Suprapubic skin (tissue), 4 donors: ENCODE data around the gene DSCAML1. TPM values are rescaled to one million over a fixed set of nuclear protein-coding genes. Genes with fewer than 3 reads are reported as not detected.

ENCODE experiments used
- DNase-seq, 2 donors: peaks; one replicate each; pipeline ENCODE4 v3.0.0-alpha.2; 2019; ENCODE audit warnings: low spot score in 2 of 2
- H3K27ac ChIP-seq: fragments of 200-600 bp; sonication (generic); one replicate; pipeline ENCODE4 v1.5.1; 2019
- H3K27me3 ChIP-seq: fragments of 200-600 bp; sonication (generic); one replicate; pipeline ENCODE4 v1.5.1; 2019
- H3K36me3 ChIP-seq: fragments of 200-600 bp; sonication (generic); one replicate; pipeline ENCODE4 v1.5.1; 2019
- H3K4me1 ChIP-seq: fragments of 200-600 bp; sonication (generic); one replicate; pipeline ENCODE4 v1.5.1; 2019
- H3K4me3 ChIP-seq: fragments of 200-600 bp; sonication (generic); one replicate; pipeline ENCODE4 v1.5.1; 2019; ENCODE audit warnings: mild to moderate bottlenecking
- H3K9me3 ChIP-seq: fragments of 200-600 bp; sonication (generic); one replicate; pipeline ENCODE4 v1.5.1; 2019
- EP300 ChIP-seq: sonication (generic); formaldehyde crosslinking; IDR thresholded peaks from one replicate; pipeline ENCODE4 v1.6.1; 2017; ENCODE audit warnings: antibody characterized with exemption
- POLR2A ChIP-seq, 2 donors: fragments of 450-650 bp; IDR thresholded peaks; one replicate each; pipeline ENCODE4 v1.6.1; 2017; ENCODE audit warnings: antibody characterized with exemption in 2 of 2, mild to moderate bottlenecking in 2 of 2, moderate library complexity in 2 of 2
- POLR2AphosphoS5 ChIP-seq, 3 donors: sonication (generic); formaldehyde crosslinking; IDR thresholded peaks; one replicate each; pipeline ENCODE4 v1.6.1; 2017; ENCODE audit warnings: antibody characterized with exemption in 3 of 3
- WGBS: methylation state at CpG from one replicate; pipeline ENCODE4 v1.1.5; 2018; 5-methylcytosine and 5-hydroxymethylcytosine counted together
- total RNA-seq, 4 donors: library from RNA; depleted of rRNA; stranded (reverse); fragments of >200 nt; gene quantifications; one replicate each; pipeline ENCODE4 v1.1.0, GENCODE V29; 2016
- TF ChIP-seq, protein P1 (sequence below), 2 donors: fragments of 200-600 bp in 1 of 2; fragments of 450-650 bp in 1 of 2; sonication (generic) in 1 of 2; IDR thresholded peaks; one replicate each; pipeline ENCODE4 v1.5.1; 2016 to 2019; ENCODE audit warnings: antibody characterized with exemption in 2 of 2, mild to moderate bottlenecking in 1 of 2, moderate library complexity in 1 of 2

The DSCAML1 gene
- total RNA-seq, 4 donors from 2014 or later, result 0.11 to 0.24 (median 0.21) TPM; not detected in 1

DNA sequence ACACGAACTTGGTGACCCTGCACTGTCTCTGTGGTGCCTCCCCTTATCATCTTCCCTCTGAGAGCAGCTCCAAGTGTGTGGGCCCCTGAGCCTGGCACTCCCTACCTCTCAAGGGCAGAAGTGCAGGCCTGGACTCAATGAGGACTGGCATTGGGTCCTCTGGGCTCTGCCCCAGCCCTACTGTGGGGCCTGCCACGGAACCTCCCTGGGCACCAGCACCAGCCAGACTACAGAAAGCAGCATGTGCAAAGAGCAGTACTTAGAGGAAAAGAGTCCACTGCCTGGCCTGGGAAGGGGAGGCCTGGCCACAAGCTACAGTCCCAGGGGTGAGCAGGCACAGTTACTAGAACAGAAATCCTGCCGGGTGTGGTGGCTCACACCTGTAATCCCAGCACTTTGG is 222.5 kb downstream of the DSCAML1 start:
- no peak overlapping the region for H3K27ac ChIP-seq
- DNase-seq, result peak in 1 of 2 donors; percentile 6
- no peak overlapping the region for H3K4me3 ChIP-seq
- no peaks in the 10 kb centered on the region for H3K4me1 ChIP-seq
- no peak for TF ChIP-seq POLR2A (IDR thresholded peaks at IDR 0.05)
- no peak for TF ChIP-seq EP300
- TF ChIP-seq POLR2AphosphoS5 (IDR thresholded peaks at IDR 0.05), result no peak
- TF ChIP-seq, protein P1, sequence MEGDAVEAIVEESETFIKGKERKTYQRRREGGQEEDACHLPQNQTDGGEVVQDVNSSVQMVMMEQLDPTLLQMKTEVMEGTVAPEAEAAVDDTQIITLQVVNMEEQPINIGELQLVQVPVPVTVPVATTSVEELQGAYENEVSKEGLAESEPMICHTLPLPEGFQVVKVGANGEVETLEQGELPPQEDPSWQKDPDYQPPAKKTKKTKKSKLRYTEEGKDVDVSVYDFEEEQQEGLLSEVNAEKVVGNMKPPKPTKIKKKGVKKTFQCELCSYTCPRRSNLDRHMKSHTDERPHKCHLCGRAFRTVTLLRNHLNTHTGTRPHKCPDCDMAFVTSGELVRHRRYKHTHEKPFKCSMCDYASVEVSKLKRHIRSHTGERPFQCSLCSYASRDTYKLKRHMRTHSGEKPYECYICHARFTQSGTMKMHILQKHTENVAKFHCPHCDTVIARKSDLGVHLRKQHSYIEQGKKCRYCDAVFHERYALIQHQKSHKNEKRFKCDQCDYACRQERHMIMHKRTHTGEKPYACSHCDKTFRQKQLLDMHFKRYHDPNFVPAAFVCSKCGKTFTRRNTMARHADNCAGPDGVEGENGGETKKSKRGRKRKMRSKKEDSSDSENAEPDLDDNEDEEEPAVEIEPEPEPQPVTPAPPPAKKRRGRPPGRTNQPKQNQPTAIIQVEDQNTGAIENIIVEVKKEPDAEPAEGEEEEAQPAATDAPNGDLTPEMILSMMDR (IDR thresholded peaks at IDR 0.05), result no peak
- 50% methylated on average over 1 of the region's 3 CpGs for WGBS
- no peaks in the 10 kb centered on the region for H3K9me3 ChIP-seq
- H3K36me3 ChIP-seq, result no peaks in the 10 kb centered on the region
- H3K27me3 ChIP-seq, result no peaks in the 10 kb centered on the region

GRCh38 chr11:117573326-117573725 is 223.7 kb downstream of the DSCAML1 start:
- TF ChIP-seq POLR2A (IDR thresholded peaks at IDR 0.05) (no peak), POLR2AphosphoS5 (IDR thresholded peaks at IDR 0.05) (no peak), EP300 (no peak)
- TF ChIP-seq, protein P1 (IDR thresholded peaks at IDR 0.05), result no peak
- no peak overlapping the region for H3K4me3 ChIP-seq
- 60% methylated on average over 1 of the region's 8 CpGs for WGBS
- peak in 1 of 2 donors; percentile 6 for DNase-seq
- no peaks in the 10 kb centered on the region for H3K27me3 ChIP-seq
- H3K36me3 ChIP-seq, result no peaks in the 10 kb centered on the region
- H3K9me3 ChIP-seq, result no peaks in the 10 kb centered on the region
- H3K27ac ChIP-seq, result no peak overlapping the region
- H3K4me1 ChIP-seq, result no peaks in the 10 kb centered on the region

DNA sequence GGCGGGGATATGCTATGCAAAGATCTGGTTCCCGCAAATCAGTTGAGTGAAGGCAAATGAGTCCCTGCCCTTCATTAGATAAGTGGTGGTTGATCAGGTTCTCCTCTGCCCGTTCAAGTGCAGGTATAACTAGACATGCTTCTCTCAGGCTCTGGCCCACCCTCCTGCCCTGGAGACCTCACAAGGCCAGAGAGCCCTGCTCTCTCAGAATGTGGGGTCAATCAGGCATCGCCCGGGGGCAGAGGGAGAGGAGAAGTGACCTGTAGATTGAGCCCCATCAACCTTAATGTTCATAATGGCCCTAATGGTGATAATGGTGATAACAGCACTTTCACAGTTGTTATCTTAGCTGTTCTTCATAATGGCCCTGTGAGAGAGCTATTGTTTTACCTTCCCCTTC is 224.3 kb downstream of the DSCAML1 start:
- Histone ChIP-seq H3K4me3 (no peak overlapping the region), H3K9me3 (no peaks in the 10 kb centered on the region), H3K36me3 (no peaks in the 10 kb centered on the region), H3K4me1 (no peaks in the 10 kb centered on the region), H3K27me3 (no peaks in the 10 kb centered on the region), H3K27ac (no peak overlapping the region)
- WGBS, result 92% methylated on average over 5 of the region's 5 CpGs
- no peak for TF ChIP-seq EP300
- no peak for TF ChIP-seq POLR2A (IDR thresholded peaks at IDR 0.05)
- TF ChIP-seq POLR2AphosphoS5 (IDR thresholded peaks at IDR 0.05), result no peak
- TF ChIP-seq, protein P1 (IDR thresholded peaks at IDR 0.05), result no peak
- peak; percentile 29 to 36 for DNase-seq

DNA sequence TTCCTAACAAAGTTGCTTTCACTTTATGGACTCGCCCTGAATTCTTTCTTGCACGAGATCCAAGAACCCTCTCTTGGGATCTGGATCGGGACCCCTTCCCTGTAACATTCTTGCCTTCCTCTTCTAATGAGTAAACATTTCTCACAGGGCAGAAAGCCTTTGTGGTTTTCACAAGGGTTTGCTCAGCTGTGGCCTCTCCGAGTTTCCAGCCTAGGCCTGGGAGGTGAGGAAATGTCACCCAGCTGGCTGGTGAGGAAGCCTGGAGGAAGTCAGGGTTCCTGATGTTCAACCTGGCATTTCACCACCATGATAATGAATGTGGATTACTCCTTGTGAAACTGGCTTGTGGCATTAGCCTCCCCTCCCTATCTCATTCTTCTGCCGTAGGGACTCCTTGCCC is 224.9 kb downstream of the DSCAML1 start:
- H3K27ac ChIP-seq, result no peak overlapping the region
- TF ChIP-seq EP300 (no peak), POLR2A (IDR thresholded peaks at IDR 0.05) (no peak), POLR2AphosphoS5 (IDR thresholded peaks at IDR 0.05) (no peak)
- TF ChIP-seq, protein P1 (IDR thresholded peaks at IDR 0.05), result no peak
- H3K4me1 ChIP-seq, result no peaks in the 10 kb centered on the region
- 53% methylated on average over 5 of the region's 5 CpGs for WGBS
- peak; percentile 11 to 53 for DNase-seq
- no peak overlapping the region for H3K4me3 ChIP-seq
- no peaks in the 10 kb centered on the region for H3K27me3 ChIP-seq
- H3K36me3 ChIP-seq, result no peaks in the 10 kb centered on the region
- H3K9me3 ChIP-seq, result no peaks in the 10 kb centered on the region

DNA sequence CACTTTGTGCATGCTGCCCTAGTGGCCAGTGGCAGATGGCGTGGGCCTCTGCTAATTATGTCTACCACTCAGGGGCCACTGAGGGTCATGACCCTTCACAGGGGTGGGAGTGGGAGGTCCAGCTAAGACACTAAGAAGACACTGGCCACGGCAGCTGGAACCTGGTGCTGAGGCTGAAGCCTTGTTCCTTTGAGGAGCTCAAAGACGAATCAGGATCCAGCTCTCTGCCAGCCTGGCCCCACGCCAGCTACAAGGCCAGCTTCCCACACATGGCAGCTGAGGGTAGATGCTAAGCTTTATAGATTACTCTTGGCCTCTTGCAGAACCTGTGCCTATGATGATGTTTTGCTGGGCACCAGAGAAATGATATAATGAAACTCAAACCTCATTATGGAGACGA is 226.3 kb downstream of the DSCAML1 start:
- H3K4me1 ChIP-seq, result no peaks in the 10 kb centered on the region
- WGBS, result 88% methylated on average over 4 of the region's 5 CpGs
- no peaks in the 10 kb centered on the region for H3K27me3 ChIP-seq
- TF ChIP-seq, protein P1 (IDR thresholded peaks at IDR 0.05), result no peak
- TF ChIP-seq POLR2A (IDR thresholded peaks at IDR 0.05), result no peak
- no peaks in the 10 kb centered on the region for H3K36me3 ChIP-seq
- no peak overlapping the region for H3K4me3 ChIP-seq
- no peak overlapping the region for H3K27ac ChIP-seq
- H3K9me3 ChIP-seq, result no peaks in the 10 kb centered on the region
- DNase-seq, result no peak
